Activated naive CD4-positive, alpha-beta T cell (primary cell): Measurements from ENCODE around the gene PDX1.

Experiments
- DNase-seq, 4 experiments: peaks; one replicate each; lab custom pipeline; 2025; lab: John Stamatoyannopoulos, UW

Gene PDX1

DNA sequence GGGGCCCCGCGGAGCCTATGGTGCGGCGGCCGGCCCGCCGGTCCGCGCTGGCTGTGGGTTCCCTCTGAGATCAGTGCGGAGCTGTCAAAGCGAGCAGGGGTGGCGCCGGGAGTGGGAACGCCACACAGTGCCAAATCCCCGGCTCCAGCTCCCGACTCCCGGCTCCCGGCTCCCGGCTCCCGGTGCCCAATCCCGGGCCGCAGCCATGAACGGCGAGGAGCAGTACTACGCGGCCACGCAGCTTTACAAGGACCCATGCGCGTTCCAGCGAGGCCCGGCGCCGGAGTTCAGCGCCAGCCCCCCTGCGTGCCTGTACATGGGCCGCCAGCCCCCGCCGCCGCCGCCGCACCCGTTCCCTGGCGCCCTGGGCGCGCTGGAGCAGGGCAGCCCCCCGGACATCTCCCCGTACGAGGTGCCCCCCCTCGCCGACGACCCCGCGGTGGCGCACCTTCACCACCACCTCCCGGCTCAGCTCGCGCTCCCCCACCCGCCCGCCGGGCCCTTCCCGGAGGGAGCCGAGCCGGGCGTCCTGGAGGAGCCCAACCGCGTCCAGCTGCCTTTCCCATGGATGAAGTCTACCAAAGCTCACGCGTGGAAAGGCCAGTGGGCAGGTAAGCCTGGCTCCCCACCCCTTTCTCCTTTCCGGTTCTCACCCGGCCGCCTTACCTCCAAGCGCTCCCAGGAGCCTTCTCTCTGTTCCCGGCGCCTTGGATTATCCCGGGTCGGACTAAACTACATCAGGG lies at the start of gene PDX1:
Gene PDX1, plus strand, starts transcription at position 67 of the 743 bp plus-strand sequence. Its CDS starts 139 bp downstream, at position 206.
- no peak for DNase-seq

DNA sequence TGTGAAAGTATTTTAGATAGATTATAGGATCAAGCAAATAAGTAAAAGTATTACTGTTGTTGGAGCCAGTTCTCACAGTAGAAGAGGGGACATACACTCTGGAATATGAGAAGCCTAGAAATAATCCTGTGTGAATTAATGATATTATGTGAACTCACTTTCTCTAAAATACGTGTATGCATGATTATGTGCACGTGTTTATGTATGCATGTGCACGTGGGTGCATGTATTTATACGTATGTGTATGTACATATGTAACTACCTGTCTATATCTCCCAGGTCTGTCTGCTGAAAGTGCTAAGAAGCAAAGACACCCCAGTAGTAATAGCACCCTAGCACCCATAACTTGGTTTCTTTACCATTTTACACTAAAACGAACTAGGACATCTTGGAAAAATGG lies 41.5 kb upstream of the PDX1 start:
- DNase-seq: no peak

DNA sequence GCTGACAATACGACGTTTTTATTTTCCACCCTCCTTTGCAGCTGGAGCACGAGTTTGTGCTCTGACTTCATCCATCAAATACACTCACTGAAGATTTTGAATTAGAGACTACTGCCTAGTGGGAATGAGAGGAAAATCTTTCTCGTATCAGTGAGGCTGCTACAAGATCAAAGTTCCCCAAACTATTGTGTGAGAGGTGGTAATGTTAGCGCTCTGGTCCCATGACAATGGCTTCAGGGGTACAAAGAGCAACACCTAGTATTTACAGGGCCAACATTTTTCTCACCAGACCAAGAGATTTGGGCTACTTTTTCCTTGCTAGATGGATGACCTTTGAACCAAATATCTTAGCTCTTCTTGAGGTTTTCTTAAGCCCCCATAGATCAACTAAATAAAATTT lies 30.3 kb upstream of the PDX1 start:
- DNase-seq: no peak

DNA sequence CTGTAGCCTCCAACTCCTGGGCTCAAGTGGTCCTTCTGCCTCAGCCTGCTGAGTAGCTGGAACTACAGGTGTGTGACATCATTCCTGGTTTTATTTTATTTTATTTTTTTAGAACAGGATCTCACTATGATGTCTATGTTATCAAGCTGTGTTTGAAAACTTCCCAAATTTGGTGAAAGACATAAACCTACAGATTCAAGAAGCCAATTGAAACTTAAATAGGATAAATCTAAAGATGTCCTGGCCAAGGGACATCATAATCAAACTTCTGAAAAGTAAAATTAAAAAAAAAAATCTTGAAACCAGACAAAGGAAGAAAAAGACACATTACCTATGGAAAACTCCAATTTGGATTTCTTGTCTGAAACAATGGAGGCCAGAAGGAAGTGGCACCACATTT lies 23.1 kb upstream of the PDX1 start:
- DNase-seq: no peak

DNA sequence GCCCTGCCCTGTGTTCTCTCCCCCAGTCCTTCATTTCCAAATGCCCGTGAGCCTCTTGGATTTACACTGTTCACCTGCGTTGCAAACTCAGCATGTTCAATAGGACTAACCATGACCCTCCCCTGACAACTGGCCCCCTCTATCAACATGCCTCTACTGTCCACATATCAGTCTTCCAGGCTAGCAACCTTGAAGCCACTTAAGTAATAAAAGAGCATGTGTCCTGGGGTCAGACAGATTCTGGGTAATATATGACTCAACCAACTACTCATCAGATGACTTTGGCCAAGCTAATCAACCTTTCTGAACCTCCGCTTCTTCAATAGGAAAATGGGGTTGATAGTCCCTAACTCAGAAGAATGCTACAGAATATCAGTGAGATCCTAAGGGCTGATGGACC lies 15.1 kb upstream of the PDX1 start:
- DNase-seq: no peak

DNA sequence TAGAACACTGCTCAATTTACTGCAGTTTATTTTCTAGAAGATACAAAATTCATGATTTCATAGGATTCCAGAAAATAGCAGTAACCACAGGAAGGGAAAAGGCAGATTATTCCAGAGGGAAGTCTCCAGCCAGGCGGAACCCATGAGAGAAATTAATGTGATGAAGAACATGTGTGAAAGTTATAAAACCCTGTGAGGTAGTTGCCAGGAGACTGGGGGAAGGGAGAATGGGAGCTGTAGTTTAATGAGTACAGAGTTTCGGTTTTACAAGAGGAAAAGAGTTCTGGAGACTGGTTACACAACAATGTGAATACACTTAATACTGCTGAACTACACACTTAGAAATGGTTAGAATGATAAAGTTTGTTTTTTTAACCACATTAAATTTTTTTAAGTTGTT lies 14.2 kb upstream of the PDX1 start:
- no peak for DNase-seq

DNA sequence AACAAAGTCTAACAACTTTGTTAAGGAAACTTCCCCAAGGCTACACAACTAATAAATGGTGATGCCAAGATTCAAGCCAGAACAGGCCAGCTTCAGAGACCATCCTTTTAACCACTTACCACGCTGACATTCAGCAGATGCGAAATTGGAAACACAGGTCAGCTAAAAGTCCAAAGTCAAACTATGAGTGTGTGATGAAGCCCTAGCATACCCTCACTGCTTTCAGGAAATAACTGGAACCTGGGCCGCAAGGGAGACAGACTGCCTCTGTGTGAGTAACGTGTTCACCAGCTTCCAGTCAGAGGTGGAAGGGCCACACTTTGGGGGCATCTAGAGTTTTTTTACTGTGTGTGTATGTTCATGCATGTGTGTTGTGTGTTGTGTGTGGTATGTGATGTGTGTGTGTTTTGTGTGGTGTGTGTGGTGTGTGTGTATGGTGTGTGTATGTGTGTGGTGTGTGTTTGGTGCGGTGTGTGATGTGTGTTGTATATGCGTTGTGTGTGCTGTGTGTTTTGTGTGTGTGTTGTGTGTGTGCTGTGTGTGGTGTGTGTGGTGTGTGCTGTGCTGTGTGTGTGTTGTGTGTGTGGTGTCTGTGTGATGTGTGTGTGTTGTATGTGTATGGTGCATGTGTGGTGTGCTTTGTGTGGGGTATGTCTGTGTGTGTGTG lies 12.5 kb upstream of the PDX1 start:
- DNase-seq: no peak

DNA sequence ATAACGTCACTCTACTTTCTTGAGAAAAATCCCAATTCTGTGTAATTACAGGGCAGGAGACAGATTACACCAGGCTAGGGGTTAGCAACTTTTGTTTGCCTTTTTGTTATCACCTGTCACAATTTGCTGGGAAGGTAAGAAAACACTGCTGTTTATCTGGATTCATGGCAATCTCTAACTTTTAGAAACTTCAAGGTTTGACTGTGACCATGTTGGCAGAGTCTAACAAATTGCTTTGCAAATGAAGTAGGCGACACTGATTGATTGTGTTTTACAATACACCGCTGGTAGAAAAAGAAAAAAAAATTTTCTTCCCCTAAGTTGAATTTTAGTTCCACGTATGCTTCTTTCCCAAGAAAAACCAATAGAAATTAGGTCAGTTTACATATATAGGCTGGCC lies 10.4 kb upstream of the PDX1 start:
- DNase-seq: no peak

DNA sequence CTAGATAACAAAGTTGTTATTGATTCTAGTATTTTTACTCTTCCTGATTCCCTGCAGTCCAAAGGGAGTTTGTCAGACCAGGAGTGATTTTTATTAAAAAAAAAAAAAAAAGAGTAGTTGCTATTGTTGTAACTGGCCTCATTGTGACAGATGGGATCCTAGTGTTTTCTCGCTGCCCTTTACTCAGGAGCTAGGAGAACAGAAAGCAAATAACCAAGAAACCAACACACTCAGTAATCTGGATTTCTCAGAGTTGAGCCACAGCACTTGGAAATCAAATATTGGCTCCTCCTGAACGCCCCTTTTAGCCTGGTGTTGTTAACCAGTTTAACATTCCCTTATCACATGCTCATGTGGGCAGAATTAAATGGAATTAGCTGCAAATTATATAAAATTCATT lies 8.3 kb upstream of the PDX1 start:
- DNase-seq: no peak

DNA sequence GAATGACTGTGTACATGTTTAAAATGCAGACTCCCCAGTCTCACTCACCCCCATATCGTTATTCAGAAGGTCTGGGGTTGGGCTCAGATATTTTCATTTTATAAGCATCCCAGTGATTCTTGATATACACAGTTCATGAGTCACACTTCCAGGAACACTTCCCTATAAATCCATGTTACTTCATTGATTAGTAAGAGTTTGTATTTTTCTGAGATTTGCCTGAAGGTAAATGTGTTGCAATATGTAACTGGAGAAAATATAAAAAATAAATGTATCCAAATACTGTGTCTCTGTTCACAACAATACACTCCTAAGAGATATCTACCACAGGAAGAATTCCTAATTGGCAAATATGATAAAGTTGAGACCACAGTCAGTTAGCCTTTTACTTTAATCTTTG lies 6.6 kb upstream of the PDX1 start:
- no peak for DNase-seq

DNA sequence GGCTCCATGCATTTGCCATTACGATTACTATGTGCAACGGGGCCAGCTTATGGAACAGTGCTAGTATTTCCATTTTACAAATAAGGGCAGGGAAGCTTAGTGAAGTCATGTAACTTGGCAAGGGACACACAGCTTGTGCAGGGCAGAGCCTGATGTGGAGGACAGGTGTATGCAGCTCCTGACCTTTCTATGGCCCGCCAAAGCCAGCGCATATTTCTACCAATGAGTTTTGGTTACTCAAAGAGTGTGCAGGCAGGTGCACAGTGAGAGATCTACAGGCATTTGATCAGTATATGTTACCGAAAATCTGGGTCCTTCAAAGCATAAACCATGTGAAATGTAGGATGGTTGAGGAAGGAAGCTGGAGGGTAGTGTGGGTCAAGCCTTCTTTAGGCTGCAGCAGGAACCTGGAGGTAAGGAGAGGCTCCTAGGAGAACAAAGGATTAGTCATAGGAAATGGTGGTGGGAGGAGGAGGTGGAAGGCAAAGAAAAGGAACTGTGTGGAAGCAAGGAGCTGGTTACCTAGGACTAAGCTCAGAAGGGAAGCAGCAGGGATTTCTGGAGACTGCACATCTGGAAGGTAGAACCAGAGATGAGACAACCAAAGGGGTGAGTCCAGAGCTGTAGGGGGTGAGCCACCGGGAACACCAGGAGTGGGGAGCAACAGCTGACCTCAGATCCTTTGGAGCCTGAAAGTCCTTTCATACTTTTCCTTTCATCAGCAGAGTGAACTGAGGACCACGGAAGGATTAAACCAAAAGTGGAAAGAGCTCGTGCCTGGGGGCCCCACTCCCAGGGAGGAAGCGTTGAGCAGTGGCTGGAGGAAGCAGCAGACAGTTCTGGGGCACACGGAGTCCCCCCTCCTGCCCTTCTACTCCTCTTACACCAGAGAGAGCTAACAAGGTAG lies 4.2 kb upstream of the PDX1 start:
- DNase-seq: no peak

DNA sequence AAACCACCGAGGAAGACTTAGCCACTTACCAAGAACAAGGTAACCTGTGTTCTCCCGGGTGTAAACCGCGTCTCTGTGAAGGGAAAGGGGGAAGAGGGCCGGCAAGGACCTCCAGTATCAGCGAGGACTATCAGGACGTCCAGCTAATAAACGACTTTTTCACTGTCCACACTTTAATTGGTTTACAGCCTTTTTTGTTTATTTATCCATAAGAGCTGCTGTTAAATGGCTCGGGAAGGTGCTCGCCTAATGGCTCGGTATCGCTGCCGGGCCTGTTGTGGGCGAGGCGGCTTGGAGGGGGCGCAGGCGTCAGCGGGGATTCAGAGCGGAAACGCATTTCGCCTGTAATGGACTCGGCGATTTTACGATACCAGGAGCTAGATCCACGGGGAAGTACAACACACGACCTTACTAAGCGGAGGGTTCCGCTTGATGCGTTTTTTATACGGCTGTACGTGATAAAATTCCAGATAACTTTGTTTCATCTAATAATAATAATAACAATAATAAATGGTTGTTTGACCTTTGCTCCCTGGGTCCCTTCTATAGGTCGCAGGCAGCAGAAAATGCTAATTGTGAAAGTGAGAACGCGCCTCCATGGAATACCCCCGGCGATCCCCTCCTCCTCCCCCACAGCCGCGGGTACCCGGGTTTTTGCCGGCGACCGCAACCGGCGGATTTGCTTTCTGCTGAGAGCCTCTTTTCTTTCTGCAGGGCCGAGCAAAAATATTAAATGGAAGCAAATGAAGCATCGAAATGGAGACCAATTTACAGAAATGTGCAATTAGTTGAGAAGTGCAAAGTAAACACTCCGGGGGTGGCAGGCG lies 2.5 kb upstream of the PDX1 start:
- no peak for DNase-seq

DNA sequence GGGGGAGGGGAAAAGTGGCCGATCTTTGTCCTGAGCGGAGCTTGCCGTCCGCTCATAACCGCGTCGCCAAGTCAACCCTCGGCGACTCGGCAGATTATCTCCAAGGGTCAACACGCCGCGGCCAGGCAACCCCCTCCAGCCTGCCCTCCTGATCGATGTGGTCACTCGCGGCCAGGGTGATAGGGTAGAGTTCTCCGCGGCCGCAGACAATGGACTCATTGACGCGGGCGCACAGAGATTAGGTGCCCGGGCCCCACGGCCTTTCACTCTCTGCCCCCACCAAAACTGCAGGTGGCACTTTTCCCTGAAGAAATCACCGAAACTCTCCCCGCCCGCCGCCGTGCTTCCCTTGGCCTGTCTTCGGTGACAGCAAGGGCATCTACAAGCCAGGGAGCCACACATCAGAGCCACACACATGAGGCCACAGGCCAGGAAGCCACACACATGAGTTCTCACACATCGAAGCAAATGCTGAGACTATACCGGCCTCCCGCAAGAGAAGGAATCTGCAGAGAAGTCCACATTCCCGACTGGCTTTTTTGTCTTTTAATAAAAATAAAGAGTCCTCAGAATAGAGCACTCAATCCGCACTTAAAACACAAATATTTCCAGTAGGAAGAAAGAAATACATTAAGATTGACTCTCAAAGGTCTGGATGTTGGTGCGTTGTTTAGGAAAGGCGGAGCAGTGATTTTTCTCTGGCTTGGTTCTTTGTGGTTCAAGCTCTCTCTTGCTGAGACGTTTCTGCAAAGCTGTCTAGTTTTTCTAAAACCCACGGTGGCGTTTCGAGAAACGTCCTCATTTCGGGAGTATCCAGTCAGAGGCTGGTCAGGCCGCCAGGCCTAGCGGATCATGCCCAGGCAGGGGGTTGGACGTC lies 1.5 kb upstream of the PDX1 start:
- DNase-seq: no peak

DNA sequence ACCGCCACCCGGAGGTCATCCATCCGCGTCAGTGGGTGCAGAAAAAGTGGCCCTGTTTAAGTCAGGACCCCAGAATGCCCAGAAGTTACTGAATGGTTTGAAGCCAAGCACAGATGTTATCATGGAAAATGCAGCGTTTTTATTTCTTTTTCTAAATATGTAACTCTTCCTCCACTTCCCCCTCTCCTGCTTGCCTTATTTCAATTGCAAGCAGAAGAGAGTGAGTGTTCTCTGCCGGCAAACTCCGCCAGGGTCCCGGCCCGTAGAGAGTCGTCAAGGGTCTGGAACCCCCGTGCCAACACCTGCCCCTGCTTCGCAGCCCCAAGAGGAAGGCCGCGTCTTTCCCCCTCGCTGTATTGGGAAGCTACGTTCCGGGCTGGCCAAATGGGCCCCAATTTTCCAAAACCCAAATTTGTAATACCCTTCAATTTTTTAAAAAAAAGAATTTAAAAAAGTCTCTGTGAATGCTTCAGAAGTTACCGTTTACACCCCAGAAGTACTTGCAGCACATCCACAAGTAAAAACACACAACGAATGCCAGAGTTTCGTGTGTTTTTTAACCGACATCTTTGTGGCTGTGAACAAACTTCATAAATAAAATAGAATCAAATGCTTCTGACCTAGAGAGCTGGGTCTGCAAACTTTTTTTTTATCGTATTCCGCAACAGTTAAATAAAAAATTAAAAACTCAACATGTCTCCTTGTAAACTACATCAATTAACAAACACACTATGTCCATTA lies 712 bp upstream of the PDX1 start:
- DNase-seq: no peak

DNA sequence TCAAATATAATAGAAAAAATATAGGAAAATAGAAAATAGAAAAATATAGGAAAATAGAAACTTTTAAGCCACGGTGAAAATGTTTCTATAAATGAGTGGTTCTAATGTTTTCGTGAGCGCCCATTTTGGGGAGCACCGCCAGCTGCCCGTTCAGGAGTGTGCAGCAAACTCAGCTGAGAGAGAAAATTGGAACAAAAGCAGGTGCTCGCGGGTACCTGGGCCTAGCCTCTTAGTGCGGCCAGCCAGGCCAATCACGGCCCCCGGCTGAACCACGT lies 204 bp upstream of the PDX1 start:
- DNase-seq: no peak

DNA sequence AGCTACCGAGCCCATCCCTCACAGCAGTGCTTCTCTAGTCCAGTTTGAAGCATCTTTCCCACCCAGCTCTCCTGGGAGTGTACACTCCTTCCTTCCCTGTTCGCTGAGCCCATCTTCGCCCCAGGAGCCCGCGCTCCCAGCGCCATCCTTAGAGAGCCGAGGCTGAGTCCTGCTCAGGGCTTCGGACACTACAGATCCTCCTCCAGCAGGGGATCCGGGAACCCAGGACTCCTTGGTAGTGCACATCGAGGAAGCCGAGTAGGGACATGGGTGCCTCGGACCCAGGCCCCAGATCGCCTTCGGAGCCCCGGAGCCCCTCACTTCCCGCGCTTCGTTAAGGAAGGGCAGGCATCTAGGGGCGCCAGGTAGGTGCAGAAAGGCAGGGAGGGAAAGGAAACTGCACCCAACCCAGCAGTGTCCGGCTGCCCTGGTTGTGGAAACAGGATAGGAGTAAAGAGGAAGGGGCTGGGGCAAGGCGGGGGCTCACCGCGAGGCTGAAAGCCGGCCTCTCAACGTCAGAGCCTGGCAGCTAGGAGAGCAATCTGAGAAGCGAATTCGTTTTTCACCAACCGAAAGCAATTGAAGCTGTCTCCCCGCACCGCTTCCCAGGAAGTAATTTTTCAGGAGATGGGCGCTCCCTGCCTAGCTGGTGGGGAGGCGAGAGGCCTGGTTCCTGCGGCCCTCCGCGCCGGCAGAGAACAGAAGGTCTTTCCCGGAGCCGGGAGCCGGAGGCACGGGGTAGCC lies 1.0 kb downstream of the PDX1 start:
- DNase-seq: no peak

DNA sequence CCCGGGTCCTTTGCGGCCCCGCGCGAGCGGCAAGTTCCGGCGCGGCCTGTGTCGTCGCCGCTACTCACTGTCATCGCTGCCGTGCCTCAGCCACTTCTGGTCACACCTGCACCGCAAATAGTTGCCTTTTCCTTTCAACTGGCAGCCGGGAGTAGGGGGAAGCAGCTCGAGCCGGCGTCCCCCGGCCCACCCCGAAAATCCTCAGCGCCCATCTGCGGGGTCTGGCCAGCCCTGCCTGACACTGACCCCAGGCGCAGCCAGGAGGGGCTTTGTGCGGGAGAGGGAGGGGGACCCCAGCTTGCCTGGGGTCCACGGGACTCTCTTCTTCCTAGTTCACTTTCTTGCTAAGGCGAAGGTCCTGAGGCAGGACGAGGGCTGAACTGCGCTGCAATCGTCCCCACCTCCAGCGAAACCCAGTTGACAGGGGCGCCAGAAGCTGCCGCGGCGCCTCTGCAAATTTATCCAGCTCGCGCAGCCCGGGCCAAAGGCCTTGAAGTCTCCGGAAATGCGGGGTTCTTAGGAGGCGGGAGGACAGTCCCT lies 1.7 kb downstream of the PDX1 start:
- no peak for DNase-seq

DNA sequence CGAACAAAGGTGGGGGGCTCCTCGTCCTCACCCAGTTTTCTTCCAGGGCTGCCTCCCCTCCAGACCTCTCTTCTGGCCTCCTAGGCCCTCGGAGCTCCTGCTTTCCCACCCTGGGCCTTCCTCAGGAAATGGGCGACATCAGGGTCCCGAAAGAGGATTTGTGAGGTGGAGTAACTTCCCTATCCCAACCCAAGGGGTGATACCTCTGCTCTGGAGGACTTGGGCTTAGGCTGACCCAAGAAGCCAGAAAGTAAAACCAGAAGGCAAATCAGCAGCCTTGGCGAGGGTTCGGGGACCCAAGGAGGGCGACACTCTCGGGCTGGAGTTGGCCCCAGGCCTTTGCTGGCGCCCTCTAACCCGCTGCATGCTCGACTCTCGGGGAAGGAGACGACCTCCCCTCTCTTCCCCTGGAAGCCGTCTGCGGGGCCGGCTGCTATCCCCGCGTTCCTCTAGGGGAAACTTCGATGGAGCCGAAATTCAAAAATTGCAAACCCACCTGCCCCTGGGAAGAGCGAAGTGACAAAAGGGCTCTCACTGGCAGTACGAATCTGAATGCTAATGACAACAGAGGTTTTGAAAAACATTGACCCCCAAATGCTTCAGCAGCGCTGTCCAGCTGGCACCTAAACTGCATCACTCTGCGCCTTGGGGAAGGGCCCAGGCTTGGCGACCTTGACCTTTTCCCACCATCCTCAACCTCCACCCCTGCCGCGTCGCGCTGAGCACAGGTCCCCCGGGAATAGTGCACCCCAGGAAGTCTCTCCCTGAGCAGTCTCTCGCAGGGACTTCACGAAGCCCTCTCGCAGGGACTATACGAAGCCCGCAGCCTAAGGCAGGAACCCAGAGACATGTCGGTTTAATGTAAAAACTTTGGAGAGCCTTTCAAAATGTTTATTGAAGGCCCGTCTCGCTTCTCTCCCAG lies 2.4 kb downstream of the PDX1 start:
- DNase-seq: no peak
